Neutrophil (primary cell): ENCODE measurements around the gene HYAL3.

ENCODE experiments used
- H3K27ac ChIP-seq: fragments of 200-600 bp; sonication (generic); 2 replicates; pipeline ENCODE4 v1.5.1; 2016; ENCODE audit warnings: mild to moderate bottlenecking, moderate library complexity
- H3K27me3 ChIP-seq: fragments of 200-600 bp; sonication (generic); 2 replicates; pipeline ENCODE4 v1.6.0; 2016; ENCODE audit warnings: mild to moderate bottlenecking
- H3K36me3 ChIP-seq: fragments of 200-600 bp; sonication (generic); 2 replicates; pipeline ENCODE4 v1.5.1; 2017
- H3K4me1 ChIP-seq, 2 experiments: fragments of 200-600 bp in 1 of 2; sonication (generic) in 1 of 2; 1 replicate in 1 of 2; 2 replicates in 1 of 2; pipeline versions ENCODE4 v1.5.1 to v1.6.1; 2013 to 2016; ENCODE audit warnings: low read depth in 1 of 2, low read length in 1 of 2, mild to moderate bottlenecking in 1 of 2, moderate library complexity in 1 of 2; ENCODE audit not compliant: control insufficient read depth in 1 of 2, insufficient read depth in 1 of 2
- H3K4me3 ChIP-seq, 2 experiments: fragments of 200-600 bp in 1 of 2; sonication (generic) in 1 of 2; 1 replicate in 1 of 2; 2 replicates in 1 of 2; pipeline ENCODE4 v1.5.1; 2013 to 2016; ENCODE audit warnings: low read depth in 1 of 2, low read length in 1 of 2, mild to moderate bottlenecking in 1 of 2, moderate library complexity in 1 of 2
- H3K9me3 ChIP-seq: fragments of 200-600 bp; sonication (generic); 2 replicates; pipeline ENCODE4 v1.5.1; 2016
- CTCF ChIP-seq: fragments of 200-600 bp; sonication (generic); IDR thresholded peaks from 2 replicates; pipeline ENCODE4 v1.5.1; 2016; ENCODE audit warnings: antibody characterized with exemption

Gene HYAL3

GRCh38 chr3:50293079-50293801 is 6.0 kb downstream of the HYAL3 start:
- Histone ChIP-seq H3K4me3 (peak overlapping the region in 1 of 2 experiments; percentile 59), H3K9me3 (no peaks in the 10 kb centered on the region), H3K4me1 (peaks cover 27 to 31% of the 10 kb centered on the region in 2 experiments), H3K27ac (peak overlapping the region; percentile 69), H3K36me3 (peaks cover 5% of the 10 kb centered on the region), H3K27me3 (no peaks in the 10 kb centered on the region)
- no peak for TF ChIP-seq CTCF

GRCh38 chr3:50292159-50293078 is 6.8 kb downstream of the HYAL3 start, which contains the start of gene IFRD2:
Gene IFRD2 (minus strand): TSS chr3:50292429. CDS start chr3:50292274, 155 bp downstream.
- peak; percentile 32 for TF ChIP-seq CTCF
- peak within 1 kb of the TSS; percentile 59 to 82 for H3K4me3 ChIP-seq
- peaks cover 12% of the 10 kb centered on the region for H3K36me3 ChIP-seq
- H3K9me3 ChIP-seq, result no peaks in the 10 kb centered on the region
- H3K27ac ChIP-seq, result peak within 1 kb of the TSS; percentile 69
- H3K27me3 ChIP-seq, result no peaks in the 10 kb centered on the region
- peaks cover 19 to 23% of the 10 kb centered on the region in 2 experiments for H3K4me1 ChIP-seq

GRCh38 chr3:50290161-50290641 is 9.0 kb downstream of the HYAL3 start:
- no peak for TF ChIP-seq CTCF
- H3K36me3 ChIP-seq, result peaks cover 12% of the 10 kb centered on the region
- peaks cover 15 to 19% of the 10 kb centered on the region in 2 experiments for H3K4me1 ChIP-seq
- no peaks in the 10 kb centered on the region for H3K9me3 ChIP-seq
- no peak overlapping the region for H3K27ac ChIP-seq
- H3K27me3 ChIP-seq, result no peaks in the 10 kb centered on the region
- H3K4me3 ChIP-seq, result no peak overlapping the region

GRCh38 chr3:50289130-50289529 is 10.1 kb downstream of the HYAL3 start:
- H3K27ac ChIP-seq, result no peak overlapping the region
- no peak overlapping the region for H3K4me3 ChIP-seq
- no peaks in the 10 kb centered on the region for H3K27me3 ChIP-seq
- peaks cover 12% of the 10 kb centered on the region for H3K36me3 ChIP-seq
- H3K4me1 ChIP-seq, result peaks cover 15 to 19% of the 10 kb centered on the region in 2 experiments
- H3K9me3 ChIP-seq, result no peaks in the 10 kb centered on the region
- no peak for TF ChIP-seq CTCF

- peaks cover 15 to 19% of the 10 kb centered on the region in 2 experiments for H3K4me1 ChIP-seq
- no peak overlapping the region for H3K4me3 ChIP-seq
- TF ChIP-seq CTCF, result no peak
- H3K27me3 ChIP-seq, result no peaks in the 10 kb centered on the region
- peaks cover 12% of the 10 kb centered on the region for H3K36me3 ChIP-seq
- H3K27ac ChIP-seq, result no peak overlapping the region
- no peaks in the 10 kb centered on the region for H3K9me3 ChIP-seq
These were observed 10.7 kb downstream of the HYAL3 start for GRCh38 chr3:50288387-50289007.
